ENCODE measurements around the gene DOK6. TPM values are rescaled to one million over a fixed set of nuclear protein-coding genes. Genes with fewer than 3 reads are reported as not detected.

The DOK6 gene
- total RNA-seq, 2 experiments from 2014 or later, result not detected

DNA sequence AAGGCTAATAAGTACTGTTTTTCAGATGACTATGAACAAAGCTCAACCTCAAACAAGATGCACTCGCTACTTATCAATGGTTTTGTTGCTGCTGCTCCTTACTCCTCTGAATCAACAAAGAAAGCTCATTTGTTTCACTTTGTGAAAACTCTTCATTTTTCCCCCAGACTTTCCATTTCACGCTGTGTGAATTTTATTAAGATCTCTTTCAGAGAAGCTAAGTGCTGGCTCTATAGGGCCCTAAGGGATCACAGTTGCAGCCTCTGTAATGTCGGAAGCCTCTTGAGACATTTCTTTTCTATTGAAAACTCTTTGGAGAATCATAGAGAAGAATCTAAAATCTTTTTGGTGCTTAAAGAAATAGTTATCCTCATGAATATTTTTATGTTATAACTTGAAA lies 337.2 kb downstream of the DOK6 start:
- POLR2A ChIA-PET, result no interaction called here
- CTCF ChIA-PET (ENCODE audit: unreplicated experiment), result no interaction called here
- no peak for DNase-seq (ENCODE audit: low spot score)
- intact Hi-C loops (cut with micrococcal nuclease; ENCODE audit: unreplicated experiment), result no loop called here
- no peaks in the 10 kb centered on the region for H3K79me2 ChIP-seq (ENCODE audit: insufficient read depth, low read depth, low read length)
- H3K9me2 ChIP-seq (ENCODE audit: insufficient read depth, low read length), result no peaks in the 10 kb centered on the region
- H3K36me3 ChIP-seq (ENCODE audit: insufficient read depth, low read length), result no peaks in the 10 kb centered on the region
- no peak overlapping the region for H3K27ac ChIP-seq (ENCODE audit: low read depth, low read length, poor library complexity, severe bottlenecking)
- H3K4me2 ChIP-seq (ENCODE audit: low read length), result no peak overlapping the region
- TF ChIP-seq, protein P1, sequence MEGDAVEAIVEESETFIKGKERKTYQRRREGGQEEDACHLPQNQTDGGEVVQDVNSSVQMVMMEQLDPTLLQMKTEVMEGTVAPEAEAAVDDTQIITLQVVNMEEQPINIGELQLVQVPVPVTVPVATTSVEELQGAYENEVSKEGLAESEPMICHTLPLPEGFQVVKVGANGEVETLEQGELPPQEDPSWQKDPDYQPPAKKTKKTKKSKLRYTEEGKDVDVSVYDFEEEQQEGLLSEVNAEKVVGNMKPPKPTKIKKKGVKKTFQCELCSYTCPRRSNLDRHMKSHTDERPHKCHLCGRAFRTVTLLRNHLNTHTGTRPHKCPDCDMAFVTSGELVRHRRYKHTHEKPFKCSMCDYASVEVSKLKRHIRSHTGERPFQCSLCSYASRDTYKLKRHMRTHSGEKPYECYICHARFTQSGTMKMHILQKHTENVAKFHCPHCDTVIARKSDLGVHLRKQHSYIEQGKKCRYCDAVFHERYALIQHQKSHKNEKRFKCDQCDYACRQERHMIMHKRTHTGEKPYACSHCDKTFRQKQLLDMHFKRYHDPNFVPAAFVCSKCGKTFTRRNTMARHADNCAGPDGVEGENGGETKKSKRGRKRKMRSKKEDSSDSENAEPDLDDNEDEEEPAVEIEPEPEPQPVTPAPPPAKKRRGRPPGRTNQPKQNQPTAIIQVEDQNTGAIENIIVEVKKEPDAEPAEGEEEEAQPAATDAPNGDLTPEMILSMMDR (conservative IDR thresholded peaks at IDR 0.05; ENCODE audit: low read length), result no peak
- no peak for TF ChIP-seq EZH2phosphoT487 (IDR thresholded peaks at IDR 0.05; ENCODE audit: borderline replicate concordance, low read depth, low read length)
- no peaks in the 10 kb centered on the region for H4K20me1 ChIP-seq (ENCODE audit: insufficient read depth, low read length)
- BruUV-seq (replicated peaks), result no TSS peak
- H3K4me1 ChIP-seq (ENCODE audit: insufficient read depth, low read length, poor library complexity, severe bottlenecking), result no peaks in the 10 kb centered on the region
- no peak overlapping the region for H3K4me3 ChIP-seq (ENCODE audit: low read depth, low read length, poor library complexity, severe bottlenecking)
- H3K9me3 ChIP-seq (ENCODE audit: low read length), result no peaks in the 10 kb centered on the region
- H2AFZ ChIP-seq (ENCODE audit: low read length), result no peak overlapping the region

DNA sequence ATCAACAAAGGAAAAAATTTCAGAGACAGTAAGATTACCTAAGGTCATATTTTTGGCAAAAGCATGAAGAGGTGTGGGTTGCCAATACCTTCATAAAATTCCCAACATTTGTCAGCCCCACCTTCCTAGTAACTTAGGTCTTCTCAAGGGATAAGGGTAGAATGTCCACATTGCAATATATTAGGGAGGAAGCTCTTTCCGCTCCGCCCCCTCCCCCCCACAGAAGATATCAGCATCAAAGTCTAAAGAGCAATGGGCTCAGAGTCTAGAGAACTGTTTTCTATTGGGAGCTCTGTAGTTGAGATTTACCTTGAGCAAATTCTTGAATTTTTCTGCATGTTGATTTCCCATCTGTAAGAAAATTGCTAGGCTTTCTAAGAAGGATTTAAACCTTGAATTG lies 346.7 kb downstream of the DOK6 start:
- no peak overlapping the region for H3K4me3 ChIP-seq (ENCODE audit: low read depth, low read length, poor library complexity, severe bottlenecking)
- no peaks in the 10 kb centered on the region for H3K4me1 ChIP-seq (ENCODE audit: insufficient read depth, low read length, poor library complexity, severe bottlenecking)
- H4K20me1 ChIP-seq (ENCODE audit: insufficient read depth, low read length), result no peaks in the 10 kb centered on the region
- no peak for TF ChIP-seq EZH2phosphoT487 (IDR thresholded peaks at IDR 0.05; ENCODE audit: borderline replicate concordance, low read depth, low read length)
- TF ChIP-seq, protein P1 (conservative IDR thresholded peaks at IDR 0.05; ENCODE audit: low read length), result no peak
- POLR2A ChIA-PET, result no interaction called here
- no peak overlapping the region for H2AFZ ChIP-seq (ENCODE audit: low read length)
- no peak overlapping the region for H3K27ac ChIP-seq (ENCODE audit: low read depth, low read length, poor library complexity, severe bottlenecking)
- no peak overlapping the region for H3K4me2 ChIP-seq (ENCODE audit: low read length)
- no peak for DNase-seq (ENCODE audit: low spot score)
- H3K36me3 ChIP-seq (ENCODE audit: insufficient read depth, low read length), result no peaks in the 10 kb centered on the region
- CTCF ChIA-PET (ENCODE audit: unreplicated experiment), result no interaction called here
- H3K9me3 ChIP-seq (ENCODE audit: low read length), result no peaks in the 10 kb centered on the region
- BruUV-seq (replicated peaks), result no TSS peak
- H3K79me2 ChIP-seq (ENCODE audit: insufficient read depth, low read depth, low read length), result no peaks in the 10 kb centered on the region
- no peaks in the 10 kb centered on the region for H3K9me2 ChIP-seq (ENCODE audit: insufficient read depth, low read length)
- intact Hi-C loops (cut with micrococcal nuclease; ENCODE audit: unreplicated experiment), result no loop called here

DNA sequence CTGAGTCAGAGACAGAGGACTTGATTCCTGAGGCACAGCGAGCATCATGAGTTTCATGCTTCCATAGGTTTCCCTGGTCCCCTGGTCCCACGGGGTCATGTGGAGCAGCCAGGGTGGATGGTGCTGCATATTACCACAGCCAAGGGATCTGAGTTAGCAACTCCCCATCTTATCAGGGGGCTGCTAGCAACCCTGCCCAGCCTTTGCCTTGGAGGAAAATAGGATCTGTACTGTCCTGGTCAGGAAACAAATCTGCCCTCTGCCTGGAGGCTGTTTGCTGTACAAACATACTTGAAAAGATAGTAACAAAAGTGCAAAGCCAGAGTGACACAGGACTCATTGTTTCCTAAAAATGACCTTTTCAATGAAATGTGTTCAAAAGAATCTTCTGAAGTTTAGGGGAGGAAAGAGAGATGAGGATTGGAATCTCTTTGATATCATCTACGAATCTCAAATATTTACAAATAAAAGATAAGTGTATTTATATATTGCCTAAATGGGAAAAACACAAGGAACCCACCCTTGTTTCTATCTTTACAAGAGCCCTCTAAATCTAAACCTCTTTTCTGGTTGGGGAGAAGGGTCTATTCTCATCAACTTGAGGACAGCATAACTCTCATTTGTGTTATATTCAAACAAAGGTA lies 352.2 kb downstream of the DOK6 start:
- H3K4me1 ChIP-seq (ENCODE audit: insufficient read depth, low read length, poor library complexity, severe bottlenecking), result no peaks in the 10 kb centered on the region
- TF ChIP-seq EZH2phosphoT487 (IDR thresholded peaks at IDR 0.05; ENCODE audit: borderline replicate concordance, low read depth, low read length), result no peak
- TF ChIP-seq, protein P1 (conservative IDR thresholded peaks at IDR 0.05; ENCODE audit: low read length), result no peak
- intact Hi-C loops (cut with micrococcal nuclease; ENCODE audit: unreplicated experiment), result no loop called here

More for the DNA sequence above, 352.2 kb downstream of the DOK6 start:
- no TSS peak for BruUV-seq (replicated peaks)
- no peak overlapping the region for H3K4me2 ChIP-seq (ENCODE audit: low read length)
- ChIA-PET POLR2A (no interaction called here), CTCF (ENCODE audit: unreplicated experiment) (no interaction called here)
- no peaks in the 10 kb centered on the region for H3K9me2 ChIP-seq (ENCODE audit: insufficient read depth, low read length)
- H3K79me2 ChIP-seq (ENCODE audit: insufficient read depth, low read depth, low read length), result no peaks in the 10 kb centered on the region
- H2AFZ ChIP-seq (ENCODE audit: low read length), result no peak overlapping the region
- no peak overlapping the region for H3K4me3 ChIP-seq (ENCODE audit: low read depth, low read length, poor library complexity, severe bottlenecking)
- DNase-seq (ENCODE audit: low spot score), result no peak
- H3K9me3 ChIP-seq (ENCODE audit: low read length), result no peaks in the 10 kb centered on the region
- no peak overlapping the region for H3K27ac ChIP-seq (ENCODE audit: low read depth, low read length, poor library complexity, severe bottlenecking)
- no peaks in the 10 kb centered on the region for H4K20me1 ChIP-seq (ENCODE audit: insufficient read depth, low read length)
- H3K36me3 ChIP-seq (ENCODE audit: insufficient read depth, low read length), result no peaks in the 10 kb centered on the region
